Activated CD8-positive, alpha-beta T cell treated with anti-CD3 and anti-CD28 coated beads for 36 hours (primary cell): ENCODE measurements around the gene TBC1D1. TPM values are rescaled to one million over a fixed set of nuclear protein-coding genes. Genes with fewer than 3 reads are reported as not detected.
A peak's percentile ranks its signal among the peaks of the same experiment; 100 is the strongest.

Experiments used
- ATAC-seq: fragments of 200-7000 bp; cut with Tn5 transposase; one replicate; pipeline ENCODE4 v1.10.0; 2021; ENCODE audit warnings: mild to moderate bottlenecking, moderate library complexity
- CTCF ChIA-PET: fragments of 350-600 bp; sonication (Branson Sonifier 250); formaldehyde crosslinking; loops from one replicate; lab custom pipeline; 2021; ENCODE audit warnings: antibody characterized with exemption; lab: Charles Lee
- POLR2A ChIA-PET: fragments of 350-600 bp; sonication (Branson Sonifier 250); formaldehyde crosslinking; loops from one replicate; lab custom pipeline; 2021; ENCODE audit warnings: antibody characterized with exemption; lab: Charles Lee
- DNase-seq: peaks from one replicate; pipeline ENCODE4 v3.0.0-alpha.2; 2020
- H3K27ac Mint-ChIP-seq: one replicate; pipeline ENCODE4 v1.8.0; 2021; ENCODE audit warnings: mild to moderate bottlenecking, mixed read lengths
- H3K27me3 Mint-ChIP-seq: one replicate; pipeline ENCODE4 v1.8.0; 2021; ENCODE audit warnings: mixed read lengths
- H3K36me3 Mint-ChIP-seq: one replicate; pipeline ENCODE4 v1.8.0; 2021; ENCODE audit warnings: low read depth, mixed read lengths
- H3K4me1 Mint-ChIP-seq: one replicate; pipeline ENCODE4 v1.8.0; 2021; ENCODE audit warnings: low read depth, mixed read lengths
- H3K4me3 Mint-ChIP-seq: one replicate; pipeline ENCODE4 v1.8.0; 2021; ENCODE audit warnings: mild to moderate bottlenecking, moderate library complexity, mixed read lengths
- H3K9me3 Mint-ChIP-seq: one replicate; pipeline ENCODE4 v1.8.0; 2021; ENCODE audit warnings: mixed read lengths
- intact Hi-C: fragments of 100-400 bp; cut with micrococcal nuclease; formaldehyde crosslinking; loops from one replicate; pipeline ENCODE4 v1.10.0; 2022
- total RNA-seq, 2 experiments: library from RNA; stranded (reverse); gene quantifications; one replicate each; pipeline ENCODE4 v1.2.3, GENCODE V29; 2021
- TF ChIP-seq, protein P1 (sequence below): fragments of 200-600 bp; IDR thresholded peaks from one replicate; pipeline ENCODE4 v1.8.0; 2022; ENCODE audit warnings: antibody characterized with exemption, mild to moderate bottlenecking

Gene TBC1D1
- total RNA-seq, 2 experiments from 2014 or later = 79.4 to 91.4 TPM

DNA sequence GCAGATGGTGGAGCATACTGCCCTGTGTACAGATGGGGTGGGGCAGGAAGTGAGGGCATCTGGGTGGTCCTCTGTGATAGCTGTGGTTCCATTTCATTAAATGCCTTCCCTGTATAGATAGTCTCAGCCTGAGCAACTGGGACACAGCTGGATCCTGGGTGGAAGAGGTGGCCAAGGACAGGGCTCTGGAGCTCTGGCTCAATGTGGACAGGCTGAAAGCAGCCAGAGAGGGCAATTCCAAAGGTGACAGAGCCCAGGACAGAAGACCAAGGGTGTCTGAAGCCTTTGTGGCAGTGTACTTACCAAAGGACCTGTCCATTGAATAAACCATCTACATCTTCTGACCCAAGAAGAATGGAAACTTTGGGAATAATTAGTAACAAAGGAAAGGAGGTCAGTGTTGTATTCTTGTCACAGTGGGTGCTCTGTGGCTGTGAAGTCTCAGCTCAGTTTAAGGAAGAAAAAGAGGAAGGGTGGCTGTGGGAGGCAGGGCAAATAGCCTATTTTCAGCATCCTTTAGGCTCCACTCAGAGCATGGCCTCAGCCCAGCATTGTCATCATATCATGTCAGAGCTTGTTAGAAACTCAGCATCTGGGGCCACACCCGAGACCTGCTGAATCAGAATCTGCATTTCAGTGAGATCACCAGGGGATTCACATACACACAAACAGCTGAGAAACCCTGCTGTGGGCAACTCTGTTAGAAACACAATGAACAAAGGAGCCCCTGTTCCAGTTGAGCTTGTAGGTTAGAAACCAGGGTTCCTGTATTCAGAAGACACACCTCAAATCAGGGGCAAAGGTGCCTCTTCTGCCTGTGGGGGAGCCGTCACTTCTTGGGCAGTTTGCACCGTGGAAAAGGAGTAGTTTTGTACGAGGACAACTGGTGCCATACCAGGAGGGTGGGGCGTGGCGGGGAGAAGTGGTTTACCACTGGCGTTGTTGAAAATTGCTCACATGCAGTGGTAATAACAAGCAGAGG lies 237.9 kb downstream of the TBC1D1 start:
- no peaks in the 10 kb centered on the region for H3K27me3 Mint-ChIP-seq
- intact Hi-C loops = loop anchor here (1.0 kb wide), 1 partner anchor 33 kb away; no protein-coding TSS in a partner anchor

DNA sequence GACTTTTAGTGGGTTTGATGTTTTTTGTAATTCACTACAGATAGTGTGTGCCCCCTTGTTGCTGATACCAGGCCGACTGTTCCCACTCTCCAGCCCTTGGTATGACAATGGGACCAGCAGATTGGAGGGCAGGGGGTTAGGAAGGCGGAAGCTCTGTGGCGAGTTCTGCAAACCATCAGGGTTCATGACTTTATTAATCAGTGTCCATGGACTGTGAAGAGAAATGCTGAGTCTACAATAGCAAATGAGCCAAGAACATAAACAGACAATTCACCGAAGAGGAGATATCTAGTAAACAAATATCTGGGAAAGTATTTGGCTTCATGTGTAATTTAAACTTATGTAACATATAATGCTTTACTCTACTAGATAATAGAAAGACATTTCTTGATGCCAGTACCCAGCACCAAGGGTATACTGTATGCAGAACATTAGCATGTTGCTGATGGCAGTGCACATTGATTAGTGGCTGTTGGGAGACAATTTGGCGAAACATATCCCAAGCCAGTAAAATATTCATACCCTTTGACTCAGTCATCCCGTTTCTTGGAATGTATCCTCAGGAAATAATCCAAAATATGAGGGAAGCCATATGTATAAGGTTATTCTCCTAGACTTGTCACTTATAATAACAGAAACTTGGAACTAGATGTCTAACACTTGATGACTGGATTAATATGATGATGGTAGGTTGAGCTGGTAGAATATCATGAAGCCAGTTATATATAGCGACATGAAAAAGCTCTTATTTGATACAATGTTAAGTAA lies 238.8 kb downstream of the TBC1D1 start:
- ATAC-seq = no peak
- POLR2A ChIA-PET = interaction anchor here (0.6 to 1.6 kb wide), 8 partner anchors 9 to 1225 kb away, joined by 3 to 7 read pairs (median 4); no protein-coding TSS in a partner anchor
- intact Hi-C loops = loop anchor here (1.0 to 5.0 kb wide), 5 partner anchors 32 to 548 kb away; no protein-coding TSS in a partner anchor
- no peaks in the 10 kb centered on the region for H3K9me3 Mint-ChIP-seq
- CTCF ChIA-PET = interaction anchor here (1.0 to 2.4 kb wide), 6 partner anchors 19 to 546 kb away, joined by 3 to 8 read pairs (median 4); no protein-coding TSS in a partner anchor
- peak overlapping the region; percentile 83 for H3K27ac Mint-ChIP-seq
- peaks cover 59% of the 10 kb centered on the region for H3K36me3 Mint-ChIP-seq
- peaks cover 62% of the 10 kb centered on the region for H3K4me1 Mint-ChIP-seq
- no peaks in the 10 kb centered on the region for H3K27me3 Mint-ChIP-seq
- peak overlapping the region; percentile 35 for H3K4me3 Mint-ChIP-seq
- TF ChIP-seq, protein P1, sequence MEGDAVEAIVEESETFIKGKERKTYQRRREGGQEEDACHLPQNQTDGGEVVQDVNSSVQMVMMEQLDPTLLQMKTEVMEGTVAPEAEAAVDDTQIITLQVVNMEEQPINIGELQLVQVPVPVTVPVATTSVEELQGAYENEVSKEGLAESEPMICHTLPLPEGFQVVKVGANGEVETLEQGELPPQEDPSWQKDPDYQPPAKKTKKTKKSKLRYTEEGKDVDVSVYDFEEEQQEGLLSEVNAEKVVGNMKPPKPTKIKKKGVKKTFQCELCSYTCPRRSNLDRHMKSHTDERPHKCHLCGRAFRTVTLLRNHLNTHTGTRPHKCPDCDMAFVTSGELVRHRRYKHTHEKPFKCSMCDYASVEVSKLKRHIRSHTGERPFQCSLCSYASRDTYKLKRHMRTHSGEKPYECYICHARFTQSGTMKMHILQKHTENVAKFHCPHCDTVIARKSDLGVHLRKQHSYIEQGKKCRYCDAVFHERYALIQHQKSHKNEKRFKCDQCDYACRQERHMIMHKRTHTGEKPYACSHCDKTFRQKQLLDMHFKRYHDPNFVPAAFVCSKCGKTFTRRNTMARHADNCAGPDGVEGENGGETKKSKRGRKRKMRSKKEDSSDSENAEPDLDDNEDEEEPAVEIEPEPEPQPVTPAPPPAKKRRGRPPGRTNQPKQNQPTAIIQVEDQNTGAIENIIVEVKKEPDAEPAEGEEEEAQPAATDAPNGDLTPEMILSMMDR = no peak
- no peak for DNase-seq

More for the DNA sequence above, 237.9 kb downstream of the TBC1D1 start:
- peak; percentile 92 for DNase-seq
- Mint-ChIP-seq H3K9me3 (no peaks in the 10 kb centered on the region), H3K4me1 (peaks cover 62% of the 10 kb centered on the region), H3K36me3 (peaks cover 51% of the 10 kb centered on the region), H3K4me3 (peak overlapping the region; percentile 35), H3K27ac (peak overlapping the region; percentile 83)
- ChIA-PET POLR2A (interaction anchor here (0.7 to 1.6 kb wide), 6 partner anchors 9 to 395 kb away, joined by 3 to 7 read pairs (median 4); no protein-coding TSS in a partner anchor), CTCF (interaction anchor here (1.0 to 2.4 kb wide), 5 partner anchors 18 to 547 kb away, joined by 3 to 8 read pairs (median 5); no protein-coding TSS in a partner anchor)
- TF ChIP-seq, protein P1 = no peak
- peak; percentile 71 for ATAC-seq

DNA sequence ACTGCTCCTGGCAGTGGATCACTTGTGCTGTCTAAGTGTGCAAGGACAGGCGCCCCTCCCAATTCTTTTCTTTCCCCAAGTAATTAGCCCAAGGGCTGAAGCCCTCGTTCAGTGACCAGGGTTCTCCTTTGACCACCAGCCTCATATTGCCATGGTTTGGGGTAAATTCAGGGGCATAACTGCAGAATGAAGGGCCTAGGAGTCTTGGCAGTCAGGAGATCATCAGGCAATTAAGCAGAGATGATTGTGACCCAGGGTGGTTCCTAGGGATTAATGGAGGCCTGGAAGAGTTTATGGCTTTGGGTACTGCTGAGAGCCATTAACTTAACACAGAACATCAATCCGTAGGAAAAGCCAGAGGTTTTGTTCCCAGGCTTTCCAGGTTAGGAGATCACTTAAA lies 240.0 kb downstream of the TBC1D1 start:
- peaks cover 53% of the 10 kb centered on the region for H3K36me3 Mint-ChIP-seq
- no peaks in the 10 kb centered on the region for H3K9me3 Mint-ChIP-seq
- H3K4me3 Mint-ChIP-seq = no peak overlapping the region
- intact Hi-C loops = loop anchor here (5.0 kb wide), 4 partner anchors 46 to 546 kb away; no protein-coding TSS in a partner anchor
- ATAC-seq = no peak
- peak overlapping the region; percentile 87 for H3K27ac Mint-ChIP-seq
- TF ChIP-seq, protein P1 = no peak
- CTCF ChIA-PET = interaction anchor here (0.9 to 1.0 kb wide), 3 partner anchors 11 to 68 kb away, joined by 3 read pairs; no protein-coding TSS in a partner anchor
- no peaks in the 10 kb centered on the region for H3K27me3 Mint-ChIP-seq
- DNase-seq = no peak
- H3K4me1 Mint-ChIP-seq = peaks cover 62% of the 10 kb centered on the region
- POLR2A ChIA-PET = interaction anchor here (1.5 to 2.9 kb wide), 2 partner anchors 30 to 43 kb away, joined by 6 to 20 read pairs; no protein-coding TSS in a partner anchor

DNA sequence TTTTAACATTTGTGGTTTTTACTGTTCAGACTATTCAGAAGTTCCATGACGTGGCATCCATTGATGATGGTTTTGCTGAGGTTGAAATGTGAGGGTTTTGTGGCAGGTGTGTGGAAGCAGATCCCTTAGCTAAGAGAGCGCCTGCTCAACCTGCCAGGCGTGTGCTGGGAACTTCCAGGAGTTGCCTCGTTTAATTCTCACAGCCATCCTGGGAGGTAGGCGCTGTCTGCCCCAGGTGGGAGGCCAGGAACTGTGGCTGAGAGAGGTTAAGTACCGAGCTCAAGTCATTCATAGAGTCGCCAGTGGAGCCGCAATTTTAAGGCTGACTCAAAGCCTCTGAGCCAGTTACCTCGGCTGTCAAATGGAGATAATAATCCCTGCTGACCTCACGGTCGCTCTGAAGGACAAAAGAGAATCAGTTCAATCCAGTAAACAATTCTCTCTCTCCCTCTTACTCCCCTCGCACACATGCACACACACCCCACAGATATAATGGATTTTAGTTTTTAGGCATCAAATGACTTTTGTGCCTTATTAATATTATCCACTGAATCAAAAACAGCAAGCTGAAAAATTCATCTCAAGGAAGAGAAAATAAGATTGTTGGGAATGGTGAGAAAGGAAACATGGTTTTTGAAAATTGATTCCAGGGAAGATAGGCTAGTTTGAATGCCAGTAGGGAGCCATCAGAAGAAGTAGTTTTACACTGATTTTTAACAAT lies 240.6 kb downstream of the TBC1D1 start:
- H3K4me1 Mint-ChIP-seq = peaks cover 62% of the 10 kb centered on the region
- H3K36me3 Mint-ChIP-seq = peaks cover 53% of the 10 kb centered on the region
- ChIA-PET CTCF (interaction anchor here (0.9 to 2.0 kb wide), 6 partner anchors 12 to 543 kb away, joined by 3 to 6 read pairs (median 3); no protein-coding TSS in a partner anchor), POLR2A (interaction anchor here (0.8 to 2.9 kb wide), 8 partner anchors 23 to 535 kb away, joined by 3 to 20 read pairs (median 6); no protein-coding TSS in a partner anchor)
- peak; percentile 84 for DNase-seq
- peak overlapping the region; percentile 87 for H3K27ac Mint-ChIP-seq
- peak; percentile 51 for ATAC-seq
- no peaks in the 10 kb centered on the region for H3K27me3 Mint-ChIP-seq
- H3K9me3 Mint-ChIP-seq = no peaks in the 10 kb centered on the region
- intact Hi-C loops = loop anchor here (5.0 kb wide), 4 partner anchors 46 to 546 kb away; no protein-coding TSS in a partner anchor
- peak overlapping the region; percentile 53 for H3K4me3 Mint-ChIP-seq
- TF ChIP-seq, protein P1 = no peak
